Body of pancreas (tissue), 4 donors: Measurements from ENCODE around the gene CEP128.

Experiments used
- CTCF ChIP-seq, 7 experiments: fragments of 450-650 bp in 4 of 7; fragments of 200-600 bp in 3 of 7; sonication (generic) in 3 of 7; IDR thresholded peaks; one replicate each; pipeline ENCODE4 v1.5.1; 2016 to 2019; ENCODE audit warnings: antibody characterized with exemption in 7 of 7
- POLR2A ChIP-seq, 3 donors: fragments of 450-650 bp; IDR thresholded peaks; one replicate each; pipeline ENCODE4 v1.6.1; 2016; ENCODE audit warnings: antibody characterized with exemption in 3 of 3, mild to moderate bottlenecking in 2 of 3

DNA sequence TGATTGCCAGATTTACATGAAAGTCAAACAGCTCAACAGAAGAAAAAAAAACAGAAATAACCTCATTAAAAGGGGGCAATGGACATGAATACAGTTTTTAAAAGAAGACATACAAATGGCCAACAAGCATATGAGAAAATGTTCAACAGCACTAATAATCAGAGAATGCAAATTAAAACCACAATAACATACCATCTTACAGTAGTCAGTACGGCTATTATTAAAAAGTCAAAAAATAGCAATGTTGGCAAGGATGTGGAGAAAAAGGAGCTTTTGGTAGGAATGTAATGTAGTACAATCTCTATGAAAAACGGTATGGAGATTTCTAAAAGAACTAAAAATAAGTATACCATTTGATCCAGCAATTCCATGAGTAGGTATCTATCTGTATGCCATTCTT lies 272.1 kb downstream of the CEP128 start:
- TF ChIP-seq CTCF (IDR thresholded peaks at IDR 0.05) (no peak), POLR2A (IDR thresholded peaks at IDR 0.05) (no peak)
